ENCODE measurements around the gene ITPRIPL1. TPM values are rescaled to one million over a fixed set of nuclear protein-coding genes. Genes with fewer than 3 reads are reported as not detected.

ITPRIPL1 gene
- total and polyA plus RNA-seq, 2 of the 8 experiments (the other 6 are each of a cell fraction or from before 2014, with no cell fraction given) = 10.6 to 16.1 TPM

- Histone ChIP-seq H2BK5ac (ENCODE audit: low read depth, low read length) (no peak overlapping the region), H2BK12ac (ENCODE audit: low read depth, low read length) (no peak overlapping the region), H4K91ac (replicated peaks; ENCODE audit: insufficient read length, low read length) (no peak overlapping the region), H2BK15ac (ENCODE audit: low read length) (no peak overlapping the region), H3K79me2 (ENCODE audit: control insufficient read depth in 1 of 2, insufficient read depth in 2 of 2, low read length in 2 of 2) (peaks cover 0 to 19% of the 10 kb centered on the region in 2 experiments; a peak in 2 of 4 replicates), H2AFZ (ENCODE audit: low read length) (no peak overlapping the region), H3K23me2 (ENCODE audit: low read depth, low read length) (no peaks in the 10 kb centered on the region), H3K4me2 (ENCODE audit: insufficient read depth in 1 of 2, low read depth in 2 of 2, low read length in 2 of 2) (no peak overlapping the region), H3K9me3 (ENCODE audit: insufficient read depth in 2 of 2, low read depth in 1 of 2, low read length in 1 of 2) (no peaks in the 10 kb centered on the region), H3K79me1 (ENCODE audit: low read depth, low read length) (no peaks in the 10 kb centered on the region), H2AK5ac (ENCODE audit: low read depth, low read length) (no peak overlapping the region), H4K5ac (ENCODE audit: insufficient read length, low read depth, low read length) (no peak overlapping the region), H3K27ac (ENCODE audit: low read depth, low read length) (no peak overlapping the region), H2BK120ac (replicated peaks; ENCODE audit: low read depth, low read length) (no peak overlapping the region), H3K14ac (ENCODE audit: insufficient read length) (no peak overlapping the region), H3K9ac (replicated peaks in 1 of 4; ENCODE audit: extremely low read depth in 1 of 4, low read depth in 3 of 4, low read length in 3 of 4) (no peak overlapping the region), H3K4ac (replicated peaks; ENCODE audit: insufficient read length, low read depth, low read length) (no peak overlapping the region), H3K27me3 (replicated peaks in 1 of 4; ENCODE audit: control insufficient read depth in 3 of 4, extremely low read depth in 1 of 4, insufficient read depth in 3 of 4, low read length in 3 of 4) (no peaks in the 10 kb centered on the region), H3K4me1 (replicated peaks in 1 of 4; ENCODE audit: control insufficient read depth in 3 of 4, insufficient read depth in 4 of 4, low read length in 3 of 4) (peaks cover 0 to 13% (median 4%) of the 10 kb centered on the region in 4 experiments; a peak in 4 of 7 replicates), H3K4me3 (ENCODE audit: extremely low read depth in 1 of 4, insufficient read depth in 2 of 4, low read depth in 3 of 4, low read length in 4 of 4) (no peak overlapping the region), H3K18ac (ENCODE audit: extremely low read depth, low read length) (no peak overlapping the region), H3K36me3 (ENCODE audit: control insufficient read depth in 2 of 4, insufficient read depth in 4 of 4, low read length in 3 of 4) (peaks cover 0 to 5% (median 3%) of the 10 kb centered on the region in 4 experiments; a peak in 7 of 8 replicates), H2BK20ac (ENCODE audit: low read length) (no peak overlapping the region), H4K8ac (ENCODE audit: extremely low read depth, insufficient read depth, low read length) (no peak overlapping the region), H3K23ac (ENCODE audit: insufficient read length) (no peak overlapping the region), H3K56ac (replicated peaks; ENCODE audit: insufficient read length, low read depth, low read length) (no peak overlapping the region), H4K20me1 (replicated peaks in 1 of 2; ENCODE audit: control insufficient read depth in 1 of 2, insufficient read depth in 2 of 2, low read length in 2 of 2) (no peaks in the 10 kb centered on the region)
- DNase-seq (ENCODE audit: low read depth in 1 of 2, low spot score in 2 of 2) = no peak
- no peak for FAIRE-seq
- 70% methylated on average over 4 of the region's 5 CpGs; no CpG with 5 or more reads in 1 of the 2 experiments for WGBS, 2 experiments (ENCODE audit: extremely low coverage in 1 of 2, insufficient coverage in 1 of 2, insufficient read length in 1 of 2, insufficient replicate concordance in 2 of 2, low coverage in 1 of 2, low lambda C conversion rate in 2 of 2, missing lambda C conversion rate in 1 of 2)
- ChIA-PET POLR2A (ENCODE audit: partially characterized antibody) (interaction anchor here (0.7 to 1.7 kb wide), 2 partner anchors 16 to 28 kb away, joined by 3 to 4 read pairs; partner anchors contain the start of genes ITPRIPL1 and NCAPH), CTCF (ENCODE audit: partially characterized antibody) (interaction anchor here (0.6 kb wide), 1 partner anchor 14 kb away, joined by 3 read pairs; no protein-coding TSS in a partner anchor)
- no peak for TF ChIP-seq TAF7 (optimal IDR thresholded peaks at IDR 0.05; ENCODE audit: borderline replicate concordance, low read depth, low read length)
- no peak for TF ChIP-seq RNF2 (IDR thresholded peaks at IDR 0.05; ENCODE audit: borderline replicate concordance, low read depth, low read length, missing control alignments, poor library complexity, severe bottlenecking)
- no peak for TF ChIP-seq E2F6 (IDR thresholded peaks at IDR 0.05)
- TF ChIP-seq CEBPB (IDR thresholded peaks at IDR 0.05; ENCODE audit: low read depth, low read length) = no peak
- TF ChIP-seq MAFK (IDR thresholded peaks at IDR 0.05; ENCODE audit: low read depth, low read length) = no peak
- TF ChIP-seq SIRT6 (IDR thresholded peaks at IDR 0.05; ENCODE audit: low read length) = no peak
Observed at GRCh38 chr2:96308248-96308647, 16.9 kb upstream of the ITPRIPL1 start.

Data from H1 (cell line).